ENCODE data around the gene ADAMTS19. TPM values are rescaled to one million over a fixed set of nuclear protein-coding genes. Genes with fewer than 3 reads are reported as not detected.

The ADAMTS19 gene
- total RNA-seq, 1 donor from 2014 or later, result 22.1 TPM

- Mint-ChIP-seq H3K4me1 (ENCODE audit: low read depth, unreplicated experiment) (peaks cover 4% of the 10 kb centered on the region), H3K9me3 (ENCODE audit: unreplicated experiment) (no peaks in the 10 kb centered on the region), H3K27ac (ENCODE audit: unreplicated experiment) (no peak overlapping the region), H3K4me3 (ENCODE audit: unreplicated experiment) (no peak overlapping the region), H3K27me3 (ENCODE audit: unreplicated experiment) (no peaks in the 10 kb centered on the region), H3K36me3 (ENCODE audit: unreplicated experiment) (no peaks in the 10 kb centered on the region)
- TF ChIP-seq, protein P1, sequence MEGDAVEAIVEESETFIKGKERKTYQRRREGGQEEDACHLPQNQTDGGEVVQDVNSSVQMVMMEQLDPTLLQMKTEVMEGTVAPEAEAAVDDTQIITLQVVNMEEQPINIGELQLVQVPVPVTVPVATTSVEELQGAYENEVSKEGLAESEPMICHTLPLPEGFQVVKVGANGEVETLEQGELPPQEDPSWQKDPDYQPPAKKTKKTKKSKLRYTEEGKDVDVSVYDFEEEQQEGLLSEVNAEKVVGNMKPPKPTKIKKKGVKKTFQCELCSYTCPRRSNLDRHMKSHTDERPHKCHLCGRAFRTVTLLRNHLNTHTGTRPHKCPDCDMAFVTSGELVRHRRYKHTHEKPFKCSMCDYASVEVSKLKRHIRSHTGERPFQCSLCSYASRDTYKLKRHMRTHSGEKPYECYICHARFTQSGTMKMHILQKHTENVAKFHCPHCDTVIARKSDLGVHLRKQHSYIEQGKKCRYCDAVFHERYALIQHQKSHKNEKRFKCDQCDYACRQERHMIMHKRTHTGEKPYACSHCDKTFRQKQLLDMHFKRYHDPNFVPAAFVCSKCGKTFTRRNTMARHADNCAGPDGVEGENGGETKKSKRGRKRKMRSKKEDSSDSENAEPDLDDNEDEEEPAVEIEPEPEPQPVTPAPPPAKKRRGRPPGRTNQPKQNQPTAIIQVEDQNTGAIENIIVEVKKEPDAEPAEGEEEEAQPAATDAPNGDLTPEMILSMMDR (IDR thresholded peaks at IDR 0.05; ENCODE audit: partially characterized antibody, unreplicated experiment), result no peak
- DNase-seq, result no peak
These were observed 47.4 kb downstream of the ADAMTS19 start for GRCh38 chr5:129507527-129507926.

GRCh38 chr5:129508606-129509005 lies 48.5 kb downstream of the ADAMTS19 start:
- peaks cover 2% of the 10 kb centered on the region for H3K9me3 Mint-ChIP-seq (ENCODE audit: unreplicated experiment)
- H3K27me3 Mint-ChIP-seq (ENCODE audit: unreplicated experiment), result no peaks in the 10 kb centered on the region
- TF ChIP-seq, protein P1 (IDR thresholded peaks at IDR 0.05; ENCODE audit: partially characterized antibody, unreplicated experiment), result no peak
- H3K4me3 Mint-ChIP-seq (ENCODE audit: unreplicated experiment), result no peak overlapping the region
- DNase-seq, result no peak
- peaks cover 8% of the 10 kb centered on the region for H3K4me1 Mint-ChIP-seq (ENCODE audit: low read depth, unreplicated experiment)
- no peaks in the 10 kb centered on the region for H3K36me3 Mint-ChIP-seq (ENCODE audit: unreplicated experiment)
- no peak overlapping the region for H3K27ac Mint-ChIP-seq (ENCODE audit: unreplicated experiment)

DNA sequence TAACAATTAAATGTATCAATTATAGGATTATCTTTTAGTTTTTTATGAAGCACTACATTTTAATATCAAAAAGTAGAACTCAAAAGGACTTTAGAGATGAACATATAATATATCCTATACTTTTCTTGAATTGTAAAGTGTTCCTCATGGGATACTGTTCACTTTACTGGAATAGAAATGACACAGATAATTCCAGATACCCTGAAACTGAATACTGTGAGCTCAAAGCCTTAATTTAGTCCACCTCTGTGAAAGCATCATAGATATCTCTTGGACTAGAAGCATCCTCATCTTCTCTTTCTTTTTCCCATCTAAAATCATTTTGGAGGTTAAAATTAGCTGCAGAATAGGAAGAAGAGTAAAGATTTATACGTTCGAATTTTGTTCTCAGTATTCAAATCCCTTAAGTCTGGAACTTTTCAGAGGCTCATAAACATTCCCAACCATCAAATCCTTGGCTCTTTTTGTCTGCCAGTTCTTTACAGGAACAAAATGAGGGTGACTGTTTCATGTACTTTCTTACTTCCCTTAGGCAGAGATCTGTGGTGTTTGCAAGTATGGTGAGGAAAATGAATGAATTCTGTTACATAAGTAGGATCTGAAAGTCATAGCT lies 49.4 kb downstream of the ADAMTS19 start:
- Mint-ChIP-seq H3K4me1 (ENCODE audit: low read depth, unreplicated experiment) (peaks cover 8% of the 10 kb centered on the region), H3K27ac (ENCODE audit: unreplicated experiment) (no peak overlapping the region), H3K4me3 (ENCODE audit: unreplicated experiment) (no peak overlapping the region), H3K9me3 (ENCODE audit: unreplicated experiment) (peaks cover 2% of the 10 kb centered on the region), H3K27me3 (ENCODE audit: unreplicated experiment) (no peaks in the 10 kb centered on the region), H3K36me3 (ENCODE audit: unreplicated experiment) (no peaks in the 10 kb centered on the region)
- TF ChIP-seq, protein P1 (IDR thresholded peaks at IDR 0.05; ENCODE audit: partially characterized antibody, unreplicated experiment), result no peak
- no peak for DNase-seq

- no peak overlapping the region for H3K27ac Mint-ChIP-seq (ENCODE audit: unreplicated experiment)
- TF ChIP-seq, protein P1 (IDR thresholded peaks at IDR 0.05; ENCODE audit: partially characterized antibody, unreplicated experiment), result no peak
- no peaks in the 10 kb centered on the region for H3K27me3 Mint-ChIP-seq (ENCODE audit: unreplicated experiment)
- DNase-seq, result no peak
- H3K9me3 Mint-ChIP-seq (ENCODE audit: unreplicated experiment), result peaks cover 2% of the 10 kb centered on the region
- H3K4me3 Mint-ChIP-seq (ENCODE audit: unreplicated experiment), result no peak overlapping the region
- H3K36me3 Mint-ChIP-seq (ENCODE audit: unreplicated experiment), result peaks cover 7% of the 10 kb centered on the region
- peaks cover 8% of the 10 kb centered on the region for H3K4me1 Mint-ChIP-seq (ENCODE audit: low read depth, unreplicated experiment)
These were observed 51.2 kb downstream of the ADAMTS19 start for GRCh38 chr5:129511291-129511690.

DNA sequence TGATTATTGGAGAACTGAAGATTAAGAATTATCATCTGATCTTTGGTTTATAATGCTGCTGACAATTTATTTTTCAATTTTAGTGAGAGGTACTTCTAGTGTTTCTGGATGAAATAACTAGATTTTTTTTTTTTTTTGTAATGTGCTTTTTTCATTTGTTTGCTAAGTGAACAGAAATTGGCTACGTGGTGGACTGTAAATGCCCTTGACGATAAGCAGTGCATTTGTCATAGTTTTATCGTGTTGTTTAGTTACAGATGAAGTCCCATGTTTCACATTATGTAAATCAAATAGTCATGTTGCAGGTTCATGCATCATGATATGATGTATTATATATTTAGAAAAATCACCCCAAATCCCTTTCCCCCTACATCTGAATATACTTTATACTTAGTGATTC lies 81.0 kb downstream of the ADAMTS19 start:
- DNase-seq, result no peak
- Mint-ChIP-seq H3K36me3 (ENCODE audit: unreplicated experiment) (peaks cover 9% of the 10 kb centered on the region), H3K27me3 (ENCODE audit: unreplicated experiment) (no peaks in the 10 kb centered on the region), H3K9me3 (ENCODE audit: unreplicated experiment) (peaks cover 3% of the 10 kb centered on the region), H3K27ac (ENCODE audit: unreplicated experiment) (no peak overlapping the region), H3K4me3 (ENCODE audit: unreplicated experiment) (no peak overlapping the region), H3K4me1 (ENCODE audit: low read depth, unreplicated experiment) (no peaks in the 10 kb centered on the region)
- TF ChIP-seq, protein P1 (IDR thresholded peaks at IDR 0.05; ENCODE audit: partially characterized antibody, unreplicated experiment), result no peak
